ENCODE data around the gene MIA. TPM values are rescaled to one million over a fixed set of nuclear protein-coding genes. Genes with fewer than 3 reads are reported as not detected.

The MIA gene
- total and polyA plus RNA-seq, 4 donors, result 1.7 to 3.6 TPM; not detected in 2

DNA sequence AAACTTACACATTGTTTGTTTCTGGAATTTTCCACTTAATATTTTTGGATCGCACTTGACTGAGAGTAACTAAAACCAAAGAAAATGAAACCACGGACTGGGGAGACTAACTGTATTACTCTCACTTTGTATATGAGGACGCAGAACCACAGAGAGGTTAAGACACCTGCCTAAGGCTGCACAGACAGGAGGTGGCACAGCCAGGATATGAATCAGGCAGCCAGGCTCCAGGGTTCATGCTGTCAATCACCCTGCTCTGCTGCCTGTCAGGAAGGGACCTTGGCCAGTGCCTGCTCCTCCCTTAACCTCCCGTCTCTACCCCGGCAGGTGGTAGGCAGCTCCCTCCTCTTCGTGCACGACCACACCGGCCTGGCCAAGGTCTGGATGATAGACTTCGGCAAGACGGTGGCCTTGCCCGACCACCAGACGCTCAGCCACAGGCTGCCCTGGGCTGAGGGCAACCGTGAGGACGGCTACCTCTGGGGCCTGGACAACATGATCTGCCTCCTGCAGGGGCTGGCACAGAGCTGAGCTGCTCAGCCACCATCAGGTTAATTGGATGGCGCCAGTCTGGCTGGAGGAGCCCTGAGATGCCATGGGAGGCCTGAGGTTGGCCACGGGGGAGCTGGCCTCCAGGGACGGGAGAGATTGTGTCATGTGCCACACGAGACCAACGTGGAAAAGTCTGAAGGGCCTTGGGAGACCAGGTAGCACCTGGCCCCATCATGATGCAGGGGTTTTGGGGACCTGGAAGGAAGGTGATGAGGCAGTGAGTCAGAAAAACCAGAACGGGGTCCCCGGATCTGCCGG is 36.1 kb upstream of the MIA start:
- Histone ChIP-seq H3K9me3 (ENCODE audit: control insufficient read depth, low read length) (no peaks in the 10 kb centered on the region), H3K4me3 (ENCODE audit: low read length in 2 of 2) (no peak overlapping the region), H3K4me1 (ENCODE audit: control insufficient read depth in 1 of 2, insufficient read depth in 2 of 2, low read length in 2 of 2) (no peaks in the 10 kb centered on the region), H3K27ac (ENCODE audit: low read depth in 1 of 2, low read length in 2 of 2) (no peak overlapping the region), H3K27me3 (ENCODE audit: control insufficient read depth in 1 of 2, insufficient read depth in 2 of 2, low read length in 1 of 2) (no peaks in the 10 kb centered on the region), H3K36me3 (ENCODE audit: control insufficient read depth in 1 of 2, insufficient read depth in 2 of 2, low read length in 1 of 2) (peaks cover 0 to 12% of the 10 kb centered on the region in 2 donors)
- DNase-seq, result no peak
- intact Hi-C loops (cut with DNase I), result no loop called here
- WGBS, 2 donors, result 79 to 80% methylated on average over 22 of the region's 22 CpGs
- no peak for ATAC-seq (ENCODE audit: low FRiP score)

GRCh38 chr19:40739871-40740703 is 35.2 kb upstream of the MIA start:
- WGBS, 2 donors, result 71 to 73% methylated on average over 14 to 16 of the region's 16 CpGs
- peak; percentile 23 for ATAC-seq (ENCODE audit: low FRiP score)
- H3K27ac ChIP-seq (ENCODE audit: low read depth in 1 of 2, low read length in 2 of 2), result no peak overlapping the region
- H3K4me1 ChIP-seq (ENCODE audit: control insufficient read depth in 1 of 2, insufficient read depth in 2 of 2, low read length in 2 of 2), result no peaks in the 10 kb centered on the region
- DNase-seq, result no peak
- no peak overlapping the region for H3K4me3 ChIP-seq (ENCODE audit: low read length in 2 of 2)
- H3K27me3 ChIP-seq (ENCODE audit: control insufficient read depth in 1 of 2, insufficient read depth in 2 of 2, low read length in 1 of 2), result no peaks in the 10 kb centered on the region
- peaks cover 0 to 11% of the 10 kb centered on the region in 2 donors for H3K36me3 ChIP-seq (ENCODE audit: control insufficient read depth in 1 of 2, insufficient read depth in 2 of 2, low read length in 1 of 2)
- no peaks in the 10 kb centered on the region for H3K9me3 ChIP-seq (ENCODE audit: control insufficient read depth, low read length)
- intact Hi-C loops (cut with DNase I), result no loop called here

DNA sequence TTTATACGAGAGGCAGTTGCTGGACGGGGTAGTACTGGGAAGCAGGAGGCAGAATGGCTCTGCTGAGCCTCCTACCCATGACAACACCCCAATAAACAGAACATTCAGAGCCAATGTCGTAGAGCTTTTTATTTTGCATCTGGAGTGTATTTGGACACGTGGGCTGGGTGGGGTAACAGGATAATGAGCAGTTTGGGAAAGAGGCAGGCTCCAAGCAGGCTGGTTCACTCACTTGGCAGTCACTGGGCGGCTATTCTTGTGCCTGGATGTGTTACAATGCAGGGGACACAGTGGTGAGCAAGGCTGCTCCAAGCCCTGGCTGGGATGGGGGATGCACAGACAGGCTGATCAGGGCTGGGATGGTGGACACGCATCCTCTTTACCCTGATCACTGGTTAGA is 34.6 kb upstream of the MIA start:
- Histone ChIP-seq H3K4me3 (ENCODE audit: low read length in 2 of 2) (no peak overlapping the region), H3K36me3 (ENCODE audit: control insufficient read depth in 1 of 2, insufficient read depth in 2 of 2, low read length in 1 of 2) (peaks cover 0 to 8% of the 10 kb centered on the region in 2 donors), H3K27me3 (ENCODE audit: control insufficient read depth in 1 of 2, insufficient read depth in 2 of 2, low read length in 1 of 2) (no peaks in the 10 kb centered on the region), H3K4me1 (ENCODE audit: control insufficient read depth in 1 of 2, insufficient read depth in 2 of 2, low read length in 2 of 2) (no peaks in the 10 kb centered on the region), H3K27ac (ENCODE audit: low read depth in 1 of 2, low read length in 2 of 2) (no peak overlapping the region), H3K9me3 (ENCODE audit: control insufficient read depth, low read length) (no peaks in the 10 kb centered on the region)
- ATAC-seq (ENCODE audit: low FRiP score) (peak; percentile 61), DNase-seq (no peak)
- WGBS, 2 donors, result 43 to 44% methylated on average over 6 of the region's 6 CpGs
- intact Hi-C loops (cut with DNase I), result no loop called here

- Histone ChIP-seq H3K9me3 (ENCODE audit: control insufficient read depth, low read length) (no peaks in the 10 kb centered on the region), H3K4me1 (ENCODE audit: control insufficient read depth in 1 of 2, insufficient read depth in 2 of 2, low read length in 2 of 2) (no peaks in the 10 kb centered on the region), H3K27me3 (ENCODE audit: control insufficient read depth in 1 of 2, insufficient read depth in 2 of 2, low read length in 1 of 2) (no peaks in the 10 kb centered on the region), H3K36me3 (ENCODE audit: control insufficient read depth in 1 of 2, insufficient read depth in 2 of 2, low read length in 1 of 2) (peaks cover 0 to 8% of the 10 kb centered on the region in 2 donors), H3K27ac (ENCODE audit: low read depth in 1 of 2, low read length in 2 of 2) (no peak overlapping the region), H3K4me3 (ENCODE audit: low read length in 2 of 2) (no peak overlapping the region)
- intact Hi-C loops (cut with DNase I), result no loop called here
- 78 to 80% methylated on average over 10 of the region's 10 CpGs for WGBS, 2 donors
- ATAC-seq (ENCODE audit: low FRiP score) (no peak), DNase-seq (no peak)
Measured at GRCh38 chr19:40741527-40742390, 33.6 kb upstream of the MIA start.

GRCh38 chr19:40742477-40742876 is 32.8 kb upstream of the MIA start:
- Histone ChIP-seq H3K36me3 (ENCODE audit: control insufficient read depth in 1 of 2, insufficient read depth in 2 of 2, low read length in 1 of 2) (peaks cover 0 to 5% of the 10 kb centered on the region in 2 donors), H3K4me3 (ENCODE audit: low read length in 2 of 2) (no peak overlapping the region), H3K27ac (ENCODE audit: low read depth in 1 of 2, low read length in 2 of 2) (no peak overlapping the region), H3K4me1 (ENCODE audit: control insufficient read depth in 1 of 2, insufficient read depth in 2 of 2, low read length in 2 of 2) (no peaks in the 10 kb centered on the region), H3K9me3 (ENCODE audit: control insufficient read depth, low read length) (no peaks in the 10 kb centered on the region), H3K27me3 (ENCODE audit: control insufficient read depth in 1 of 2, insufficient read depth in 2 of 2, low read length in 1 of 2) (no peaks in the 10 kb centered on the region)
- 79 to 81% methylated on average over 17 of the region's 17 CpGs for WGBS, 2 donors
- intact Hi-C loops (cut with DNase I), result no loop called here
- ATAC-seq (ENCODE audit: low FRiP score) (peak; percentile 16), DNase-seq (no peak)

GRCh38 chr19:40742886-40743285 is 32.4 kb upstream of the MIA start:
- ATAC-seq (ENCODE audit: low FRiP score) (no peak), DNase-seq (no peak)
- no peaks in the 10 kb centered on the region for H3K9me3 ChIP-seq (ENCODE audit: control insufficient read depth, low read length)
- 87 to 91% methylated on average over 12 of the region's 12 CpGs for WGBS, 2 donors
- H3K4me3 ChIP-seq (ENCODE audit: low read length in 2 of 2), result no peak overlapping the region
- intact Hi-C loops (cut with DNase I), result no loop called here
- H3K27ac ChIP-seq (ENCODE audit: low read depth in 1 of 2, low read length in 2 of 2), result no peak overlapping the region
- H3K27me3 ChIP-seq (ENCODE audit: control insufficient read depth in 1 of 2, insufficient read depth in 2 of 2, low read length in 1 of 2), result no peaks in the 10 kb centered on the region
- H3K4me1 ChIP-seq (ENCODE audit: control insufficient read depth in 1 of 2, insufficient read depth in 2 of 2, low read length in 2 of 2), result no peaks in the 10 kb centered on the region
- H3K36me3 ChIP-seq (ENCODE audit: control insufficient read depth in 1 of 2, insufficient read depth in 2 of 2, low read length in 1 of 2), result peaks cover 0 to 4% of the 10 kb centered on the region in 2 donors

DNA sequence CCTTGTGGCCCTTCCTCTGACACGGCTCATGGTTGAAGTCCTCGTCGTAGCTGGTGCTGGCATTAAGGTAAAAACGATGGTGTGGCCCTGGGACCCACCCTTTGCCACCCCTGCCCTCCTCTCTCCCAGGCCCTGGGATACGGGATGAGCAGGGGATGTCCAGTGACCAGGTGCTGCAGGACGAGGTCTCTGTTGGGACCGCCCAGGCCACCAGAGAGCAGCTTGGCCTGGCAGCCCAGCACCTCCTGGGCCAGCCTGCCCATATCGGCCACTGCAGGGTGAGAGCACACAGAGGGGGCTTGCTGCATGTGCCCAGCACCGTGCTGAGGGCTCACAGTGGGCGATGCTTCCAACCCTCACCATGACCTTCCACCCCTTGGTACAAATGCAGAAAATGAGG is 31.4 kb upstream of the MIA start:
- Histone ChIP-seq H3K4me3 (ENCODE audit: low read length in 2 of 2) (no peak overlapping the region), H3K27ac (ENCODE audit: low read depth in 1 of 2, low read length in 2 of 2) (no peak overlapping the region), H3K27me3 (ENCODE audit: control insufficient read depth in 1 of 2, insufficient read depth in 2 of 2, low read length in 1 of 2) (no peaks in the 10 kb centered on the region), H3K9me3 (ENCODE audit: control insufficient read depth, low read length) (no peaks in the 10 kb centered on the region), H3K4me1 (ENCODE audit: control insufficient read depth in 1 of 2, insufficient read depth in 2 of 2, low read length in 2 of 2) (no peaks in the 10 kb centered on the region), H3K36me3 (ENCODE audit: control insufficient read depth in 1 of 2, insufficient read depth in 2 of 2, low read length in 1 of 2) (peaks cover 0 to 4% of the 10 kb centered on the region in 2 donors)
- intact Hi-C loops (cut with DNase I), result no loop called here
- DNase-seq (no peak), ATAC-seq (ENCODE audit: low FRiP score) (no peak)
- 89 to 92% methylated on average over 10 of the region's 10 CpGs for WGBS, 2 donors

DNA sequence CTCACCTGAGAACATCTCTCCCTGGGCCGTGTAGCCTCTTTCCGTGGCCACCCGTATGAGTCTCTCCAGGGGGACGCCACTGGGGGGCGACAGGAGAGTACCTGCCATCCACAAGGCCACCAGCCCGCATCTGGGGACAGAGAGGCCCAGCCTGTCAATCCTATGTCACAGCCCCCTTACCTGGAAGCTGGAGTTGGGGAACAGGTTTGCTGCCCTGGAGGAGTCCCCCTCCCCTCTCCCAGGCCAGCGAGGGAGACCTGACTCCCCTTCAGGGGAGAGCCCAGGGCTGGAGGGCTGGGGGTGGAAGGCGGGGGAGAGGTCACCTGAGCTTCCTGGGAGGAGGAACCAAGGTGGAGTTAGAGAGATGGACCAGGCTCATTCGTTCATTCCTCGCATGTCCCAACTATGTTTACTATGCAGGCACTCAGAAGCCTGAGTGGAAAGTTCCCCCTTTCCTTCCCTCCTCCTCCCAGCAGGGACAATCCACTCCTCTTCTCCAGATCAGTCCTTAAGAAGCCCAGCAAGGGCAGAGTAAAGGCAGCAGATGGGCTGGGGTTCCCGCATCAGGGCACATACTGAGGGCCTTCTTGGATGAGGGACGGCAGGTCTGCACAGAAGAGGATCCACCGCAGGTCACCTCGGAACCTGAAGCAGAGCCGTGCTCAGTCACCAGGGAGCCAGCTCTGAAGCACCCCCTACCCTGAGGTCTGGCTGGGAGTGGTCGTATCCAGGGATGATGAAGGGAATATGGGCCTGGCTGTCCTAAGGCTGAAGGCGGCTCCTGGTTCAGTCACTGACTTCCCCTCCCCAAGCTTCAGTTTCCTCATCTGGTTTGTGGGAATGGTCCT is 30.5 kb upstream of the MIA start:
- Histone ChIP-seq H3K36me3 (ENCODE audit: control insufficient read depth in 1 of 2, insufficient read depth in 2 of 2, low read length in 1 of 2) (no peaks in the 10 kb centered on the region), H3K4me1 (ENCODE audit: control insufficient read depth in 1 of 2, insufficient read depth in 2 of 2, low read length in 2 of 2) (no peaks in the 10 kb centered on the region), H3K4me3 (ENCODE audit: low read length in 2 of 2) (no peak overlapping the region), H3K27ac (ENCODE audit: low read depth in 1 of 2, low read length in 2 of 2) (peak overlapping the region in 1 of 2 donors; percentile 6), H3K9me3 (ENCODE audit: control insufficient read depth, low read length) (no peaks in the 10 kb centered on the region), H3K27me3 (ENCODE audit: control insufficient read depth in 1 of 2, insufficient read depth in 2 of 2, low read length in 1 of 2) (no peaks in the 10 kb centered on the region)
- WGBS, 2 donors, result 65 to 73% methylated on average over 17 of the region's 17 CpGs
- ATAC-seq (ENCODE audit: low FRiP score) (no peak), DNase-seq (no peak)
- intact Hi-C loops (cut with DNase I), result no loop called here
